ENCODE results near the gene FGF12.

The FGF12 gene

DNA sequence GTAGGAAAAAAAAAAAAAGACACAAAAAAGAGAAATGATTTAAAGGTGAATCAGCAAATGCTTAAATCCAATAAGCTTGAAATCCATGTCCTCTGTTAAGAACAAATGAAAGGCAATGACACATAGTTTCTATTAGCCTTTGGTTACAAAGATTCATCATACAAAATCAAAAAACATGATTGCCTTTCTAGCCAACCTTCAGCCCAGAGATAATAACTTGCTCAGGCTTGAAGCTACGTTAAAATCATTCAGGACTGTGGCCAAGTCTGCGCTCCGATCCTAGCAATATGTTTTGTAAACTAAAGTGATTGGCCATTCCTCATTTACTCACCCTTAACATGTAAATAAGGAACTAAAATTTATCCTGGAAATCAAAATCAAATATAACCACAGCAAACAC lies 556.7 kb downstream of the FGF12 start:
- no peak for DNase-seq (ENCODE audit: low spot score)
- TF ChIP-seq, protein P1, sequence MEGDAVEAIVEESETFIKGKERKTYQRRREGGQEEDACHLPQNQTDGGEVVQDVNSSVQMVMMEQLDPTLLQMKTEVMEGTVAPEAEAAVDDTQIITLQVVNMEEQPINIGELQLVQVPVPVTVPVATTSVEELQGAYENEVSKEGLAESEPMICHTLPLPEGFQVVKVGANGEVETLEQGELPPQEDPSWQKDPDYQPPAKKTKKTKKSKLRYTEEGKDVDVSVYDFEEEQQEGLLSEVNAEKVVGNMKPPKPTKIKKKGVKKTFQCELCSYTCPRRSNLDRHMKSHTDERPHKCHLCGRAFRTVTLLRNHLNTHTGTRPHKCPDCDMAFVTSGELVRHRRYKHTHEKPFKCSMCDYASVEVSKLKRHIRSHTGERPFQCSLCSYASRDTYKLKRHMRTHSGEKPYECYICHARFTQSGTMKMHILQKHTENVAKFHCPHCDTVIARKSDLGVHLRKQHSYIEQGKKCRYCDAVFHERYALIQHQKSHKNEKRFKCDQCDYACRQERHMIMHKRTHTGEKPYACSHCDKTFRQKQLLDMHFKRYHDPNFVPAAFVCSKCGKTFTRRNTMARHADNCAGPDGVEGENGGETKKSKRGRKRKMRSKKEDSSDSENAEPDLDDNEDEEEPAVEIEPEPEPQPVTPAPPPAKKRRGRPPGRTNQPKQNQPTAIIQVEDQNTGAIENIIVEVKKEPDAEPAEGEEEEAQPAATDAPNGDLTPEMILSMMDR (IDR thresholded peaks at IDR 0.05) = no peak
- no peak overlapping the region for H3K4me3 ChIP-seq
- no peak overlapping the region for H3K27ac ChIP-seq

DNA sequence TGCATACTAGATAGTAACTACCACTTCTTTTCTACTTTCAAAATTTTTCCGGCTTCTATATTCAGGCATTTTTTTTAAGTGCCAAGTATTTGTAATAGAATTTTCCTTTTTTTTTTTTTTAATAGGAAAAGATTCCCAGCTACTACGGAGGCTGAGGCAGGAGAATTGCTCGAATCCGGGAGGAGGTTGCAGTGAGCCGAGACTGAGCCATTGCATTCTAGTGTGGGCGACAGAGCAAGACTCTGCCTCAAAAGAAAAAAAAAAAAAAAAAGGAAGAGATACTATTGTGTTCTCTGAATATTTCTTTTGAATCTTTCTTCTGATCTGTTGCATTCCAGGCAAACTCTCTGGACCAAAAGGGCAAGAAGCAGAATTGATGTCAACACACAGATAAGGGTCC lies 557.3 kb downstream of the FGF12 start:
- TF ChIP-seq, protein P1 (IDR thresholded peaks at IDR 0.05) = no peak
- DNase-seq (ENCODE audit: low spot score) = no peak
- Histone ChIP-seq H3K4me3 (no peak overlapping the region), H3K27ac (no peak overlapping the region)

DNA sequence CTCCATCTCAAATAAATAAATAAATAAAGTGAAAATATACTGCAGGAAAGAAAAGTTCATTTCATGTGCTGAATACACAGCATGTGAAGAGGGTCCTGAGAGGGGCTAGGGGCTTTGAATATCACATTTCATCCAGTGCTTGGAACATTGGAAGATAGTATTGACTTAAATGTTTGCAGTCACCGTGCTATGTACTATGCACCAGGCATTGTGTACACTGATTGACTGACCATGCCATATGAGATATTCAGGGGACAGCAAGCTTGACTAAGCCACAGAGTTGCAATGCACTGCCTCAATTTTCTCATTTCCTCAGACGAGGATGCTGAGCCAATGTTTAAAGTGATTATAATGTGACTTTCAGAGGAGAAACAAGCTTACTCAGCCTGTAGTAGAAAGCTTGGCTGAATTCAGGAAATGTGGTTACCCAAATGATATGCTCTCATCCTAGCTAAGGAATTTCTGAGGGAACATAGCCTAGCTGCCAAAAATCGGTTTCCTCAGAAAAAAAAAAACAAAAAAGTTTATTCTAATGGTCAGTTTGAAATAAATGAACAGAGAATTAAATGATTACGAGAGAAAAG lies 557.9 kb downstream of the FGF12 start:
- no peak overlapping the region for H3K4me3 ChIP-seq
- TF ChIP-seq, protein P1 (IDR thresholded peaks at IDR 0.05) = no peak
- no peak overlapping the region for H3K27ac ChIP-seq
- DNase-seq (ENCODE audit: low spot score) = no peak

DNA sequence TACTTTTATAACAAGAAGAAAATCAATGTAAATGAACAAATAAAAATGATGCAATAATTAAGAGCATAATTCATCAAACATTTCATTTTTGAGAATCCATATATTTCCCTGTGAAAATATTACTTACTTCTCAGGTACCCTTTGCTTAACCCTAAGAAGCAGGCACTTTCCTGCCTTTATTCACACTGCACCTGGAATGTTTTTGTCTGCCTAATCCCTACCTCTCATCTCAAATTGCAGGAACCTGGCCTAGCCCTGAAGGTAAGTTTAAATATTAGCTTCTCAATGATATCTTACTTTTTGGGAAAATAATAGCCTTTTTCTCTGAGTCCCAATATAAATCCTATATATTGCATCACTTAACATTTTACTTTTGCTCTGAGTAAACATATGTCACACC lies 559.1 kb downstream of the FGF12 start:
- DNase-seq (ENCODE audit: low spot score) = no peak
- Histone ChIP-seq H3K4me3 (no peak overlapping the region), H3K27ac (no peak overlapping the region)
- TF ChIP-seq, protein P1 (IDR thresholded peaks at IDR 0.05) = no peak

DNA sequence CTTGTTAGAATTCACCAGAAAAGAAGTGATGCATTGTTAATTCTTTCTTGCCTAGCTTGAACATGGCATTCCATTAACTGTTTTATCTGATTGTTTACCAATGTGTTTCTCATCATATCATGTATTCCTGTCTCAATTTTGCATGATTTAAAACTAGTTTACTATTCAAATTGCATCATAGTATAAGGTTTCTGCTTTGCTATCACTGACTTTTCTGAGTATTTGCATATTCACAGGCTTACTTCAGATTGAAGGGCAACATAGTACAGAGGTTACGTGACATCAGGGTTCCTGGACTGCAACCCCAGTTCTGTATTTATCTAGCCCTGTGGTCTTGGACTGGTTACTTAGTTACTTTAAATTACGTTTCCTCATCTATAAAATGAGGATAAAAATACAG lies 561.8 kb downstream of the FGF12 start:
- TF ChIP-seq, protein P1 (IDR thresholded peaks at IDR 0.05) = no peak
- H3K27ac ChIP-seq = no peak overlapping the region
- no peak for DNase-seq (ENCODE audit: low spot score)
- no peak overlapping the region for H3K4me3 ChIP-seq

DNA sequence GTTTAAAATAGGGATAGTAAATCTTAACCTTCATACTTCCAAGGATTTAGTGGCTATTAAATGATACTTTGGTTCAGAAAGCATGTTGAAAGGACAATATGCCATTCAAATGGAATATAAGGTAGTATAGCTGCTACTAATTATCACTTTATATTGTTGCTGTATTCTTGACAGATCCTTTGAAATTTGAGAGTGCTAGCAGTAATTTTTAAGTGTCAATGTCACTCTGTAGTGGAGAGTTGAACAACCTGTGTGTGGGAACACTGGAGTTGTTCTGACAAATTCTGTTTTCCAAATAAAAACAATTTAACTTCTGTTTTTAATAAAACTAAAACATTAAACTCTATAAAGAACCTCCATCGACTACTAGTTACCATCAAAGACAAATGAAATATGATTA lies 565.7 kb downstream of the FGF12 start:
- no peak for DNase-seq (ENCODE audit: low spot score)
- H3K4me3 ChIP-seq = no peak overlapping the region
- no peak overlapping the region for H3K27ac ChIP-seq
- TF ChIP-seq, protein P1 (IDR thresholded peaks at IDR 0.05) = no peak

DNA sequence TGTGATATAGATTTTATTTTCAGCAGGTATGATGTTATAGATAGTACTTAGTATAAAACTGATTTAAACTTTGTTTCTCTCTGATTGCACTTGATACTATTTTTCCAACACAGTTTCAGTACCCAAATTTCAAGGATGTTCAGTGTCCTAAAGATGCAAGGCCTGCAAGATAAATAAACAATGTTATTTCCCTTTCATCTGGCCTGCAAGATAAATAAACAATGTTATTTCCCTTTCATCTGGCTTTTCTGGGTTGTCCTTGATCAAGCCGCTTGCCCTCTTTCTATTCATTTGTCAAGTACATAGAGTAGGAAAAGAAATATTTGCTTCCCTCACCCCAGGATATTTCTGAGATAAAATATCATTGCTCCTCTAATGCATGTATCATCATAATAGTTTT lies 571.0 kb downstream of the FGF12 start:
- TF ChIP-seq, protein P1 (IDR thresholded peaks at IDR 0.05) = no peak
- no peak for DNase-seq (ENCODE audit: low spot score)
- Histone ChIP-seq H3K27ac (no peak overlapping the region), H3K4me3 (no peak overlapping the region)
